WI38 (cell line): ENCODE results near the gene TMEM184A.

Experiments used
- H3K4me3 ChIP-seq: 2 replicates; pipeline ENCODE4 v1.5.1; 2011; ENCODE audit warnings: low read depth, mild to moderate bottlenecking, control low read depth, low read length
- TF ChIP-seq, protein P1 (sequence below): IDR thresholded peaks from 2 replicates; pipeline ENCODE4 v1.5.1; 2012; ENCODE audit warnings: low read depth, mild to moderate bottlenecking, control low read depth, low read length

Gene TMEM184A

DNA sequence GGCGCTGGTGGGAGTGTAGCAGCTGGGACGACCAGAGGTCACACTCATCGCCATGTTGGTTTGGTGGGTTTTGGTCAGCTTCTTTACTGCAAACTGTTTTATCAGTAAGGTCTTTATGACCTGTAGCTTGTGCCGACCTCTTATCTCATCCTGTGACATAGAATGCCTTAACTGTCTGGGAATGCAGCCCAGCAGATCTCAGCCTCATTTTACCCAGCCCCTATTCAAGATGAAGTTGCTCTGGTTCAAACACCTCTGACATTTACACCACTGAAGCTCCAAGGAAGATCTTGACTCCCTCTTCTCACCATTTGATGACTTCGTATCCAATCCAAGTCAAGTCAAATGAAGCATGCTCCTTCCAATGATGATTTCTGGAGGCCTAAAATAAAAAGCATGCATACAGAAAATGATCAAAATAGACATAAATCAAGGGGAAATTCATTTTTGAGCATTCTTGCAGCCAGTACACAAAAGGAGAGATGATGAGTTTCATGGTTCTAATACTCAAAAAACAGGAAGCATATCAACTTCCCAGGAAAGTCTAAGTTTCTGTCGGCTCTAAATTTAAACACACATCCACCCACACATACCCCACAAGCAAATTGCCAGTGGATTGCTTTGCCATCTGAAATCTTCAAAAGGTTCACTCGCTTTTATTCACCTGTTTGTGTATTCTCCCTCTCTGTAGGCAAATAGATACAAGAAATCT, 16.3 kb upstream of the TMEM184A start:
- TF ChIP-seq, protein P1, sequence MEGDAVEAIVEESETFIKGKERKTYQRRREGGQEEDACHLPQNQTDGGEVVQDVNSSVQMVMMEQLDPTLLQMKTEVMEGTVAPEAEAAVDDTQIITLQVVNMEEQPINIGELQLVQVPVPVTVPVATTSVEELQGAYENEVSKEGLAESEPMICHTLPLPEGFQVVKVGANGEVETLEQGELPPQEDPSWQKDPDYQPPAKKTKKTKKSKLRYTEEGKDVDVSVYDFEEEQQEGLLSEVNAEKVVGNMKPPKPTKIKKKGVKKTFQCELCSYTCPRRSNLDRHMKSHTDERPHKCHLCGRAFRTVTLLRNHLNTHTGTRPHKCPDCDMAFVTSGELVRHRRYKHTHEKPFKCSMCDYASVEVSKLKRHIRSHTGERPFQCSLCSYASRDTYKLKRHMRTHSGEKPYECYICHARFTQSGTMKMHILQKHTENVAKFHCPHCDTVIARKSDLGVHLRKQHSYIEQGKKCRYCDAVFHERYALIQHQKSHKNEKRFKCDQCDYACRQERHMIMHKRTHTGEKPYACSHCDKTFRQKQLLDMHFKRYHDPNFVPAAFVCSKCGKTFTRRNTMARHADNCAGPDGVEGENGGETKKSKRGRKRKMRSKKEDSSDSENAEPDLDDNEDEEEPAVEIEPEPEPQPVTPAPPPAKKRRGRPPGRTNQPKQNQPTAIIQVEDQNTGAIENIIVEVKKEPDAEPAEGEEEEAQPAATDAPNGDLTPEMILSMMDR, result no peak
- no peak overlapping the region for H3K4me3 ChIP-seq

DNA sequence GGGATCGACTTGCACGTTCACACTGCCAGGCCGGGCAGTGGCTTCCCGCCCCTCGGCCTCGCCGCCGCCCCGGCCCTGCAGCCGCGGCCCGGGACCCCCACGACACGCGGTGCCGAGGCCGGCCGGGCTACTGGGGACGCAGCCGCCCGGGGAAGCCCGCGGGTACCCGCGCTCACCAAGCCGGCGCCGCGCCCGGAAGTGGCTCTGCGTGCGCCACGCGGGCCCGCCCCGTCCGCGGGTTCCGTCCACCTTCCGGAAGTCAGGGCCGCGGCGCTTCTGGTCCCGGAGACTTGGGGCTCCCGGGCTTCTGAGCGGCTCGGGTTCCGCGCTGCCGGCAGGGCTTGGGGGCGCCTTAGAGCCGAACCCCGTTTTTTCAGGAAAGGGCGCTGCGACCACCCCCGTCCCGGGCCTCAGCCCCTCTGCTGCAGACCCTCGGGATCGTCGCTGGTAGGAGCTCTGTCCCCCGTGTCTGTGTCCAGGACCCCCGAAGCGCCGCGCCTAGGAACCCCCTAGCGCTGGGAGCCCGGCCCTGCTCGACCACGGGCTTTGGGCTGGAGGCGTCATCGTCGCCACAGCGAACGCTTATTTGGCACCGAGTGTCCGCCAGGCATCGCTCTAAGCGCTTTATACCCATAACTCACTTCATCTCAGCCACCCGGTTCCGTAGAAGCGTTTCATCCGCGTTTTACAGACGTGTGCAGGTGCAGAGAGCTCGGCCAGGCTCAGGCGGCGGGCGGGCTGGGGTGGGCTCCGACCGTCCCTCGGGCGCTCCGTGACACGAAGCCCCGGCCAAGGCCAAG, 14.0 kb upstream of the TMEM184A start, which contains the start of gene PSMG3:
Gene PSMG3 (minus strand): TSS at position 200 of the 800 bp plus-strand sequence. CDS start 693 bp downstream, outside the sequence.
- H3K4me3 ChIP-seq, result peak within 1 kb of the TSS; percentile 85

DNA sequence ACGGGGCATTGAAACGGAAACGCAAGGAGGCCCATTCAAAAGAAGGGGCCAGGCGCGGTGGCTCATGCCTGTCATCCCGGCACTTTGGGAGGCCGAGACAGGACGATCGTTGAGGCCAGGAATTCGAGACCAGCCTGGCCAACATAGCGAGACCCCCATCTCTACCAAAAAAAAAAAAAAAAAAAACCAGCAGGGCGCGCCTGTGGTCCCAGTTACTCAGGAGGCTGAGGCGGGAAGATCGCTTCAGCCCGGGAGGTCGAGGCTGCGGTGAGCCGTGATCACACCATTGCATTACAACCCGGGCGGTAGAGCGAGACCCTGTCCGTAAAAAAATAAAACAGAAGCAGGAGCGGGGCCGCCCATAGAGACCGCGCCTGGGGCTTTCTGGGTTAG, 13.4 kb upstream of the TMEM184A start:
- TF ChIP-seq, protein P1, result no peak
- H3K4me3 ChIP-seq, result peak overlapping the region; percentile 85

More for the DNA sequence above, 14.0 kb upstream of the TMEM184A start, which contains the start of gene PSMG3:
- TF ChIP-seq, protein P1, result no peak

DNA sequence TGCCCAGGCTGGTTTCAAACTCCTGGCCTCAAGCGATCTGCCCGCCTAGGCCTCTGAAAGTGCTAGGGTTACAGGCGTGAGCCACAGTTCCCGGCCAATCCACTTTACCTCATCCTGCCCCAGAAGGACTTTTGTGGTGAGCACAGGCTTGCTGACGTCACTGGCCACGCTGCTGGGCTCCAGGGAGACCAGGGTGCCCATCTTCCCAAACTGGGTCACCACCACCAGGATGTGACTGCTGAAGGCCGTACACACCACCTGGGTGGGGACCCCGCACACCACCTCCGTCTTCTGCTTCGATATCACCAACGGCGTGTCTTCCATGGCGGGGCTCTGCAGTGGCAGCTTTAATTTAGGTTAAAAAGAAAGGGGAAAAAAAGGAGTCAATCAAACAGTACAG, 13.0 kb upstream of the TMEM184A start:
- TF ChIP-seq, protein P1, result no peak
- H3K4me3 ChIP-seq, result peak overlapping the region; percentile 85

DNA sequence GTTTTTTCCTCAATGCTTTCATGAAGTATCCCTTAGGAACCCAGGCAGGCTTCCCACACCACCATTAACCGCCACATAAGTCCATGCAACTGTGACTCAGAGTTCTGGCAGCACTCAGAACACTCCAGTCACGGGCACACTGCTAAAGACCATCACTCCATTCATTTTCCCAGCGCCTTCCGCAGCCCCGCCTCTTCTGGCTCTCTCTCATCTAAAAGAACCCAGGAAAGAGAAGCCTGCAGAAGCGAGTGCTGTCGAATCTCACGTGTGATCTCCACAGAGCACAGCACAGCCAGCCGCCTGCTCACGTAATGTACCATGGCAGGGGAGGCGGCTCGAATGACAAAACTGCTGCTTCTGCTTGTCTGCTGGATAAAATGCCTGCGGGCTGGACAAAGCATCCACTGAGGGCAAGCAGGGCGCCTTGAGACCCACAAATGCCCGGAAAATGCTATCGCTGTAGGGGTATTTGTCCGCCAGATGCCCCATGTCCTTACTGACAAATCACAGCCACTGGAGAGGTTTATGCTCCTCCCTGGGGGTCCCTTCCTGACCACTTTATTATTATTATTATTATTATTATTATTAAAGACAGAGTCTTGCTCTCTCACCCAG, 12.0 kb upstream of the TMEM184A start:
- no peak overlapping the region for H3K4me3 ChIP-seq
- TF ChIP-seq, protein P1, result no peak

DNA sequence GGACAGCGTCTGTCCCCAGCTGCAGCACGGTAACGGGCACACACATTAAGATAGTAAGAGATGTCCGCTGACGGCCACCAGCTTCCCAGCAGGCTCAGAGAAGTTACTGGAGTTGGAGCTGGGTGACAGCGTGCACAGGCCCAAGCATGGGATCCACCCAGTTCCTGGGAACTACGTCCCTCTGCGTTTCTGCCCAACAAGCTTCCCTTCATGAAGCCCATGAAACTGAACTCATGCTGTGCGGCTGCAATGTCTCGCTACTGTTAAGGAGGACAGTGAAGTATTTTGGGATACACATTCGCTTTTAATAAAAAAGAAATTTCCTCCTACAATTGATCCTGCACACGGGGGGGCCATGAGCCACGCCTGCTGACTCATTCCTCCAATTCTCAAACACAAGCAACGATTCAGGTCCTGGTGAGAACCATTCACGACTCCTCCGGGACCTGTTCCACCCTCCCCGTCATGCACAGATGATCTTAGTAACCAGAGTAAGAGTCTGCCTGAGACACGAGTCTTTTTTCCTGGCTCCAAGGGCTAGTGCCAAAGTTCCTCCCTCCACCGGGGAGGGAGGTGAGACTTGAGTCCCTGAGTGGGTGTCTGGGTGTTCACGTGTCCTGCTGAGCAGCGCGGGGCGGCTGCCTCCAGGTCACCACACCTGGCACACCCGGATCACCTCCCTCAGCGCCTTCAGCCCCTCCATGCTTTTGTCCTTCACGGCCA, 11.2 kb upstream of the TMEM184A start:
- TF ChIP-seq, protein P1, result no peak
- H3K4me3 ChIP-seq, result no peak overlapping the region
